Transverse colon (tissue), 4 donors: ENCODE results near the gene CBFA2T2. TPM values are rescaled to one million over a fixed set of nuclear protein-coding genes. Genes with fewer than 3 reads are reported as not detected.

Experiments used
- DNase-seq: peaks from one replicate; pipeline ENCODE4 v3.0.0-alpha.2; 2019
- H3K27ac ChIP-seq, 4 donors: fragments of 200-600 bp; sonication (generic); 2 replicates each; pipeline ENCODE4 v1.5.1; 2016 to 2018; ENCODE audit warnings: inconsistent platforms in 4 of 4
- H3K27me3 ChIP-seq: fragments of 200-600 bp; sonication (generic); 2 replicates; pipeline ENCODE4 v1.5.1; 2017; ENCODE audit warnings: inconsistent platforms
- H3K36me3 ChIP-seq, 4 donors: fragments of 200-600 bp; sonication (generic); 2 replicates each; pipeline ENCODE4 v1.5.1; 2017 to 2019; ENCODE audit warnings: inconsistent platforms in 4 of 4
- H3K4me1 ChIP-seq, 4 donors: fragments of 200-600 bp; sonication (generic); 2 replicates each; pipeline ENCODE4 v1.5.1; 2017 to 2020; ENCODE audit warnings: inconsistent platforms in 4 of 4
- H3K4me3 ChIP-seq, 4 donors: fragments of 200-600 bp; sonication (generic); 1 replicate in 1 of 4; 2 replicates in 3 of 4; pipeline versions ENCODE4 v1.5.1 to v1.6.1; 2017 to 2019; ENCODE audit warnings: inconsistent platforms in 4 of 4
- H3K9me3 ChIP-seq, 2 donors: fragments of 200-600 bp; sonication (generic); 2 replicates each; pipeline ENCODE4 v1.5.1; 2017 to 2019; ENCODE audit warnings: inconsistent platforms in 2 of 2
- CTCF ChIP-seq, 5 experiments: fragments of 200-600 bp in 3 of 5; fragments of 450-650 bp in 2 of 5; sonication (generic) in 3 of 5; IDR thresholded peaks; 1 replicate in 2 of 5; 2 replicates in 3 of 5; pipeline ENCODE4 v1.5.1; 2016 to 2017; ENCODE audit warnings: antibody characterized with exemption in 5 of 5, inconsistent platforms in 3 of 5, mild to moderate bottlenecking in 2 of 5, moderate library complexity in 1 of 5
- EP300 ChIP-seq: sonication (generic); formaldehyde crosslinking; IDR thresholded peaks from one replicate; pipeline ENCODE4 v1.6.1; 2017; ENCODE audit warnings: antibody characterized with exemption, low read depth
- POLR2A ChIP-seq: fragments of 450-650 bp; IDR thresholded peaks from one replicate; pipeline ENCODE4 v1.6.1; 2016; ENCODE audit warnings: antibody characterized with exemption, mild to moderate bottlenecking, moderate library complexity
- POLR2AphosphoS5 ChIP-seq, 3 donors: sonication (generic); formaldehyde crosslinking; IDR thresholded peaks; one replicate each; pipeline ENCODE4 v1.6.1; 2016; ENCODE audit warnings: antibody characterized with exemption in 3 of 3
- WGBS, 2 donors: methylation state at CpG; one replicate each; pipeline ENCODE4 v1.1.5; 2018; ENCODE audit warnings: low coverage in 1 of 2; 5-methylcytosine and 5-hydroxymethylcytosine counted together
- in situ Hi-C, 4 donors: fragments of 200-750 bp; cut with MboI; loops; one replicate each; pipeline versions ENCODE4 v1.15.0 to v1.15.1; 2017; ENCODE audit warnings: low sequenced_read_pairs in 3 of 4, low pct_ligation_motif_present in 1 of 4, low pct_unique_long_range_greater_than_20kb in 1 of 4
- intact Hi-C: fragments of 100-400 bp; cut with DNase I; formaldehyde crosslinking; loops from one replicate; pipeline ENCODE4 v1.15.1; 2023; ENCODE audit warnings: low total_unique reads
- total RNA-seq, 4 donors: library from RNA; depleted of rRNA; stranded (reverse); fragments of >200 nt; gene quantifications; one replicate each; pipeline ENCODE4 v1.1.0, GENCODE V29; 2016

Gene CBFA2T2
- total RNA-seq, 4 donors from 2014 or later: 35.8 to 62.3 (median 46.6) TPM

- DNase-seq: peak; percentile 87
- peak overlapping the region; percentile 37 to 74 (median 54) for H3K27ac ChIP-seq
- peaks cover 14 to 38% (median 20%) of the 10 kb centered on the region in 4 donors for H3K4me1 ChIP-seq
- no peaks in the 10 kb centered on the region for H3K27me3 ChIP-seq
- intact Hi-C loops (loop anchor here (2.0 kb wide), 1 partner anchor 195 kb away; no protein-coding TSS in a partner anchor), in situ Hi-C loops (loop anchor here (5.0 to 10.0 kb wide), 3 partner anchors 189 to 202 kb away; no protein-coding TSS in a partner anchor)
- WGBS, 2 donors: 41% methylated on average over 10 of the region's 11 CpGs; no CpG with 5 or more reads in 1 of the 2 donors
- H3K4me3 ChIP-seq: no peak overlapping the region
- TF ChIP-seq POLR2A (no peak), POLR2AphosphoS5 (IDR thresholded peaks at IDR 0.05) (peak; percentile 75 to 82 (median 76)), EP300 (no peak), CTCF (IDR thresholded peaks at IDR 0.05) (no peak)
- H3K36me3 ChIP-seq: peaks cover 0 to 3% (median 0%) of the 10 kb centered on the region in 4 donors
- no peaks in the 10 kb centered on the region for H3K9me3 ChIP-seq
Observed at GRCh38 chr20:33653900-33654596, 164.2 kb downstream of the CBFA2T2 start.

DNA sequence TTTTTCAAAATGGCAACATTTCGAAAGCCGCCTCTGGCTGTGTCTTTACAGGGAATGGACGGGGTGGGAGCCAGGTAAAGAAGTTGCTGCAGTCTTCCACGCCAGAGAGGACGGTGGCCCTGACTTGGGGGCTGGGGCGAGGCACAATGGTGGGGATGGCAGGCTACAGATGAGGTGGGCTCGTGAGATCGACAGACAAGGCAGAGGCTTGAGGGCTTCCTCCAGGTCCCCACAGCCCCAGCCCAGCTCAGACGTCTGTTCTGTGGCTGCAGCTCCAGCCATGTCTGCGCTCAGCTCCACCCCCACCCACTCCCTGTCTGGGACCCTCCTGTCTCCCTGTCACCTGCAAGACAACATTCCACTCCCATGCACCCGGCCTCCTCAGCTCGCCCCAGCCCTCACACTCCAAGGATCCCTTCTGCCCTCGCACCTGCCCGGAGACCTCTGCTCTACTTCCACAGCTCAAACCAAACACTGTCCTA lies 164.8 kb downstream of the CBFA2T2 start:
- intact Hi-C loops (no loop called here), in situ Hi-C loops (loop anchor here (5.0 to 10.0 kb wide), 3 partner anchors 190 to 202 kb away; no protein-coding TSS in a partner anchor)
- Histone ChIP-seq H3K36me3 (peaks cover 0 to 4% (median 1%) of the 10 kb centered on the region in 4 donors), H3K4me1 (peaks cover 14 to 31% (median 20%) of the 10 kb centered on the region in 4 donors), H3K9me3 (no peaks in the 10 kb centered on the region), H3K4me3 (no peak overlapping the region), H3K27ac (peak overlapping the region; percentile 17 to 74 (median 39)), H3K27me3 (no peaks in the 10 kb centered on the region)
- TF ChIP-seq POLR2AphosphoS5 (IDR thresholded peaks at IDR 0.05): no peak
- no peak for TF ChIP-seq POLR2A
- TF ChIP-seq CTCF (IDR thresholded peaks at IDR 0.05): no peak
- DNase-seq: no peak
- WGBS, 2 donors: 48 to 66% methylated on average over 4 to 14 of the region's 14 CpGs

- intact Hi-C loops (no loop called here), in situ Hi-C loops (loop anchor here in 2 of 4 donors (10.0 kb wide), 2 partner anchors 190 to 200 kb away; no protein-coding TSS in a partner anchor)
- TF ChIP-seq CTCF (IDR thresholded peaks at IDR 0.05): no peak
- TF ChIP-seq EP300: no peak
- no peak for TF ChIP-seq POLR2A
- TF ChIP-seq POLR2AphosphoS5 (IDR thresholded peaks at IDR 0.05): no peak
- no peak for DNase-seq
- H3K4me1 ChIP-seq: peaks cover 14 to 31% (median 20%) of the 10 kb centered on the region in 4 donors
- H3K27me3 ChIP-seq: no peaks in the 10 kb centered on the region
- peaks cover 0 to 4% (median 1%) of the 10 kb centered on the region in 4 donors for H3K36me3 ChIP-seq
- no peak overlapping the region for H3K4me3 ChIP-seq
- WGBS, 2 donors: 72% methylated on average over 4 of the region's 4 CpGs; no CpG with 5 or more reads in 1 of the 2 donors
- no peaks in the 10 kb centered on the region for H3K9me3 ChIP-seq
- no peak overlapping the region for H3K27ac ChIP-seq
Observed at GRCh38 chr20:33655164-33655563, 165.3 kb downstream of the CBFA2T2 start.

DNA sequence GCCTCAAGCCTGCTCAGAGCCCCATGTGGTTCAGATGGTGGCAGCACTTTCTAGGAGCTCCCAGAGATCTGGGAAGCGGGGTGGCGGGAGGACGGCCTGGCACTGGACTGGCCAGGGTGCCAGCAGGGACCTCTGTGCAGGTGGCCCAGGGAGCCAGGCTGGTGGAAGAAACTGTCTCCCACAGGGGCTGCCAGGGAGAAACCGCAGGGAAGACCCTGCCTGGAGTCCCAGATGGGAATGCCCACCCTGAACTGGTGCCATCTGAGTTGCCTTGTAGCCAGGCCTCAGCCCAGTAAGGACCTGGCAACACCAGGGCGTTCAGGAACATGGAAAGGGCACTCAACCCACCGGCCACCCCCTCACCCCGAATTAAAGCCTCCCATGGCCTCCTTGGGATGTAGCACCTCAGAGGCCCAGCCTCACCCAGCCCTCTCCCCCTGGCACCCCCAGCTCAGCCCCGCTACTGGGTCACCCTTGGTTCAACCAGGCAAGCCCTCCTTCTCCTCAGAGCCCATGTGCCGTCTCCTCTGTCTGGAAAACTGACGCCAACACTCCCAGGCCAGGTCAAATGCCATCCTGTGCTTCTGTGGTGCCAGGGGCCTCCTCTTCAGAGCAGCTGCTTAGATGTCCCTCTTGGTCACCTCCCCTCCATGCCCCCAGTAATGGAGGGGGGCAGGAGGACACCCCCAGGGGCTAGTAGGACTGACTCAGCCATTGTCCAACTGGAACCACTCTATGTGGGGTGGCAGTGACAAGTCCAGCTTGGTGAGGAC lies 166.3 kb downstream of the CBFA2T2 start:
- WGBS, 2 donors: 94% methylated on average over 10 of the region's 10 CpGs; no CpG with 5 or more reads in 1 of the 2 donors
- no peaks in the 10 kb centered on the region for H3K9me3 ChIP-seq
- no peaks in the 10 kb centered on the region for H3K27me3 ChIP-seq
- H3K36me3 ChIP-seq: peaks cover 0 to 4% (median 1%) of the 10 kb centered on the region in 4 donors
- H3K27ac ChIP-seq: no peak overlapping the region
- TF ChIP-seq POLR2AphosphoS5 (IDR thresholded peaks at IDR 0.05): no peak
- in situ Hi-C loops (loop anchor here in 2 of 4 donors (10.0 kb wide), 2 partner anchors 191 to 201 kb away; no protein-coding TSS in a partner anchor), intact Hi-C loops (no loop called here)
- H3K4me3 ChIP-seq: no peak overlapping the region
- H3K4me1 ChIP-seq: peaks cover 14 to 23% (median 19%) of the 10 kb centered on the region in 4 donors
- no peak for DNase-seq
